HG03066 (cell line): Measurements from ENCODE around the gene PHACTR1.

Source experiments
- ATAC-seq: cut with Tn5 transposase; IDR thresholded peaks from one replicate; pipeline ENCODE4 v1.9.1; 2021; ENCODE audit warnings: low read depth; ENCODE audit not compliant: unreplicated experiment

PHACTR1 gene

DNA sequence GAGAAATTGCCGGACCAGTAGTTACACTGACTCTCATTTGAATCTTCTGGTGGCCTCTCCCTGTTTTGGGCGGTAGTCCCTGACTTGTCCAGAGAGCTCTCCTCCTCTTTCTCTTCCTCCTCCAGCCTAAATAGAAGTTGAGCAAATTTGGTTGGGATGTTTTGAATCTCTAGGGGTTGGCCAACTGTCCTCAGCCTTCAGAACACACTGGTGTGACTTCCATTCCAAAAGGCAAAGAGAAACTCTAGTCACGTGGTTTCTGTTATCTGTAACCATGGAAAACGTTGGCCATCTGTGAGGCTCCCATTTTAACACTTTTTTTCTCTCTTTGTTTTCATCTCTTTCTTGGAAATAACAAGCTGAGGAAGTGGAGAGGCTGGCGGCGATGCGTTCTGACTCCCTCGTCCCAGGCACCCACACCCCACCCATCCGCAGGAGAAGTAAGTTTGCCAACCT lies 336.5 kb downstream of the PHACTR1 start:
- no peak for ATAC-seq

DNA sequence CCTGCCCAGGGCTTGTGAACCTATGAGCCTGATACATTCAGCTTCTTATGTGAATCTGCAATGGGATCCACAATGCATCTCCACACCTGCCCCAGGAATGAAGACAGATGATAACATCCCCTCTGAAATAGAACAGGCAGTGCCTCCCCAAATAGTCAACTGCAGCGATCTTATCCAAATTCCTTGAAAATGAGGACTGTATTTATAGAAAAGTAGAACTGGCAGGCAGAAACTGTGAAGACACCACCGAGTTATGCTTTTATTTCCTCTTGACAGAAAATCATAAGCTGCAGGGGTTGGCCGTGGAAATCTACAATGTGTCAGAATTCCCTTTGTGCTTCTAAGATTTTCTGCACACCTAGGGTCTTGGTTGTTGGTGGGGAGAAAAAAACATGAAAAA lies 341.5 kb downstream of the PHACTR1 start:
- ATAC-seq, result no peak

DNA sequence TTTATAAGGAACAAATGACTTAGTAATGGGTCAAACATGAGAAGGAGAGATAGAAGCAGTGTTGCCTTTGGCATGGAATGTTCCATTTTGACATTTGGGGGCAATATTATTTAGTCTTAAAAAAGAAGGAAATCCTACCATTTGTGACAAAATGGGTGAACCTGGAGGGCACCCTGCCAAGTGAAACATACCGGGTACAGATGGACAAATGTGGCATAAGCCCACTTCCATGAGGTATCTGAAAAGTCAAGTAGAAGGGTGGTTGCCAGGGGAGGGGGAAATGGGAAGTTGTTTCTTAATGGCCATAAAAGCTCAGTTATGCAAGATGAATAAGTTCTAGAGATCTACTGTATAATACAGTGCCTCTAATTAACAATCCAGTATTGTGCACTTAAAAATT lies 342.5 kb downstream of the PHACTR1 start:
- no peak for ATAC-seq

- no peak for ATAC-seq
Measured at GRCh38 chr6:13063300-13063918, 346.8 kb downstream of the PHACTR1 start.

- ATAC-seq, result no peak
Measured at GRCh38 chr6:13065581-13065980, 349.0 kb downstream of the PHACTR1 start.

DNA sequence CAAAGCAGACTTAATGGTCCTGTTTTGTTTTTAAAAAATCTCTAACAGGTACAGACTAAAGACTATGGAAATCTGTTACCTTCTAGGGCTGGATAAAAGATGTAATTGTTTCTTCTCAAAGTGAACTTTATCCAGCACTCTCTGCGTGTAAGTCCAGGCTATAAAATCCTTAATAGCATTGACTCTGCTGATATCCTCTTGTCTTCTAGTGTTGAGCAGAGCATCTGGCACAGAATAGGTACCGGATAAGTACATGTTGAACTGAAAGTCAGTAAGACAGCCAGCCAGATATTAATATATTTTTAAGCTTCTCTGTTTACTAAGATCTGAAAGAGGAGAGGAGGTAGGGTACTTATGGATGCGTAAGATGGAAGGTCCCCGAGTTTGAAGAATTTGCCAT lies 349.5 kb downstream of the PHACTR1 start:
- ATAC-seq, result no peak

DNA sequence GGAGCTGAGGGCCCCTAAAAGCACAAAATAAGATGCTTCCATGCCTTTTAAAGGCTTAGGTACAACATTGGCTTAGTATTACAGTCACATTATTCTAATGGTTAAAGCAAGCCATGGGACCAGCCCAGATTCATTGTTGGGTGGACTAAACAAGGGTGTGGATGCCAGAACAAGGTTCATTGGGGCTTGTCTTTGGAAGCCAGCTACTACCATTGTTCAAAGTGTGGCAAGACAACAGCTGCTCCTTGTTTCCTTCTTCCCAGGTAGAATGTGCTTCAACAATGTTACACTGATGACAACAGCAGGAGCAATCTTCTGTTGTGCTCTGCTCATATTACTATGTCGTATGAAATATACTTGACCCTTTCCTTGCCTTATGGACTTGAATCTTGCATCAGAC lies 350.3 kb downstream of the PHACTR1 start:
- no peak for ATAC-seq

DNA sequence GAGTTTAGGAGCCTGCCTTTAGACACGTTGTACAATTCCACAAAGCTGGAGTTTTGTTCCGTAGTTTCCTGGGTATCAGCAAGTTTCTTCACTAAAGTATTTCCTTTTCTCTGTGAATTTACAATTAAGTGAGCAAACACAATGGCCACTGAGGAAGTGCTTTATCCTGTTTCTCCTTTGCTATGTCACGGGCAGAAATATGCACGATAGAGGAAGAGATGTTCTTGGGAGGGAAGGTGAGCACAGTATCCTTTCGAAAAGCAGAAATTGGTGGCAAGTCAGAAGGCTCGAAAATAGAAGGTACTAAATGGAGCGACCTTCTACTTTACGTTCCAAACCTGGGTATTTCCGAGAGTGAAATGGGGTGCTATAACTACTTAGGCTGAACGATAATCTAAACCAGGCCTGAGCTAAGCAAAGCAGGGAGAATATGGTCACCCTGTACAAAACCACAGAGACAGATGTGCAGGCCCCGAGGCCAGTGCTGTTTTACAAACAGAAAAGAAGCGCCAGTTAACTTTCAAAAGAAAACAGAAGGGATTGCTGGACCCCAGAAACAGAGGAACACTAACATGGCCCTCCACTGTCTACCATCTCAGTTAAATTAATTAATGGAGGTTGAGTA lies 352.1 kb downstream of the PHACTR1 start:
- no peak for ATAC-seq

DNA sequence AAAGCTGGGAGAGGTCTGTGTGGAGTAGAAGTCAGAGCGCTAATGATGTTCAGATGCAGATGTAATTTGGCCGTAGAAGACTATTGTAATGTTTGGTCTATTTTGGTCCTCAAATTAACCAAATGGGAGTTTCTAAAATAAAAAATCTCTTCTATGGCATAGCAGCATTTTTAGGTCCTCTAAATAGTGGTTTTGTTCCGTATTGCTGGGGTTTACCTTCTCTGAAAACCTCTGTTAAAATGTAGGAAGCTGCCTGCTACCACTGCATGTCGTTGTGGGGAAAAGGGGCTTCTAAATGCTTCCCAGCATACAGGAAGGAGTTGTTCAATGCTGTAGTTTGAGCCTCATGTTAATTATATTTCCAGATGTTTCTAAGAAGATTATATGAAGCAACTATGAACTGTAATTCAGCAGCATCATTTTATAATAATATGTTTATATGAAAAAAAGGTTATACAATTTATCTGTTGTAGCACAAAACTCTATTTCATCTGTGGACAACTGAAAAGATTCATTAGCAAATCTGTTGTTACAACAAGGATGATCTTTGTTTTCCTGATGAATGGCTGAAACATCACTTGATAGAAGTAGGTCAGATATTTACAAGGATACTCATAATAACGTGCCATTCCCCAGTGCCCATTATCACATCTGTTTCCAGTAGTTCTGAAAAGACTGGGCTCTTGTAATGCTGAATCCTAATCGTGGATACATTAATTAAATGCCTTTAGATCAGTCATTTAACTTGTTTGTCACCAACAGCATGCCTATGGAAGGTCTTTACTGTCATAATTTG lies 355.2 kb downstream of the PHACTR1 start:
- no peak for ATAC-seq

- ATAC-seq, result no peak
Measured at GRCh38 chr6:13072686-13073347, 356.2 kb downstream of the PHACTR1 start.

DNA sequence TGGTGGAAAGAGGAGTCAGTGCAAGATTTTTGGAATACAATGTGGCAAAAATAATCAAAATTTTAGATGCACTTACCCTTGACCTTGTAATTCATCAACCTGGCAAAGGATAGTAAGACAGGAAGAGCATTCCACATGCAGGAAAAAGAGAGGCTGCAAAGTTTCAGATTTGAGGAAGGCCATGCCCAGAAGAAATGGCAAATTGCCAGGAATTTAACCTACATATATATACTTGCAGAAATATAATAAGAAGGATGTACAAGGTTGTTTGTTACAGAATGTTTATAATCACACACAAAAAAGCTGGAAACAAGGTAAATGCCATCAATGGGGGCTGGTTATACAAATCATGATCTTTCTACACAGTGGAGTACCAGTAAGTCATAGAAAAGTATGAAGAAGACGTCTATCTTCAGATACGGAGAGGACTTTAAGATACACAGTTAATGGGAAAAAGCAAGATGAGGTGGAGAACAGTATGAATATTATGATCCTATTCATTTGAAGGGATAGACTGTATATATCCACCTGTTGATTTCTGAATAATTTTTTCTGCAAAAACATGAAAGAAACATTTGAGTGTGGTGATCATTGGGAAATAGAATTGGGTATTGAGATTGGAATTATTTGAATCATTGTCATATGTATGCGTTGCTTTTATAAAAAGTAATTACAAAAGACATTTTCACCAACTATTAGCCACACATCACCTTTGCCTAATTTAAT lies 358.0 kb downstream of the PHACTR1 start:
- ATAC-seq, result no peak

GRCh38 chr6:13075141-13075845 lies 358.7 kb downstream of the PHACTR1 start:
- no peak for ATAC-seq

GRCh38 chr6:13076575-13076974 lies 360.0 kb downstream of the PHACTR1 start:
- no peak for ATAC-seq

DNA sequence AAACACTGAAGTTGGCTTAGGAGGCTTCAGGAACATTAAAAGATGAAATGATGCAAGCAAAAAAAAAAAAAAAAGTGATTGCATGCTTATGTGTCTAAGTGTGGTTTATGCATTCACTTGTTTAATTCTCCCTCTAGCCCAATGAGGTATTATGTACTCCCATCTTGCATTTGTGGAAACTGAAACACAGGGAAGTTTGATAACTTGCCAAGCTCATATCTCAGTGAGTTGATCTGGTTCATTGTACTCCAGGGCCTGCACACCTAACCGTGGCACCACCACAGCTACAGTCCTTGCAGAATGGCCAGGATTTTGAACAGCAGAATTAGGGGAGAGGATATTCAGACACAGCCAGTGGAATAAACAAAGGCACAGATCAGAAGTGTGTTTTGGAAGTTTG lies 360.6 kb downstream of the PHACTR1 start:
- no peak for ATAC-seq

GRCh38 chr6:13079096-13079723 lies 362.6 kb downstream of the PHACTR1 start:
- ATAC-seq, result no peak

- ATAC-seq, result no peak
Measured at GRCh38 chr6:13080462-13081188, 364.1 kb downstream of the PHACTR1 start.

DNA sequence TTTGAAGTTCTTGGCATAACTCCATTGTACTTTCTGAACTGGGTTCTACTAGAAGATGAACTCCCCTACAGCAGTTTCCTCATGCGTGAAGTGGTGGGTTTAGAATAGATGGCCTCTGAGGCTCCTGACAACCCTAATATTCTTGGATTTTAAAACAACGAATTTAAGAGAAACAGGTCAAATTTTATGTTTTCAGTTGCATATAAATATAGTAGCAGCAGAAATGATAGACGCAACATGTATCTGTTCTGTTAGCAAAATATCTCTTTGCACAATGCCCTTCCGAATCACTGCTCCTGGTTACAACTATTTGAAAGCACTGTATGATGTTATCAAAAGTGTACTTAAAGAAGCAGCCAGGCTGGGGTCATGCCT lies 364.6 kb downstream of the PHACTR1 start:
- ATAC-seq, result no peak

GRCh38 chr6:13089296-13089994 lies 372.9 kb downstream of the PHACTR1 start:
- no peak for ATAC-seq
